Measurements from ENCODE around the gene MAPK10.

DNA sequence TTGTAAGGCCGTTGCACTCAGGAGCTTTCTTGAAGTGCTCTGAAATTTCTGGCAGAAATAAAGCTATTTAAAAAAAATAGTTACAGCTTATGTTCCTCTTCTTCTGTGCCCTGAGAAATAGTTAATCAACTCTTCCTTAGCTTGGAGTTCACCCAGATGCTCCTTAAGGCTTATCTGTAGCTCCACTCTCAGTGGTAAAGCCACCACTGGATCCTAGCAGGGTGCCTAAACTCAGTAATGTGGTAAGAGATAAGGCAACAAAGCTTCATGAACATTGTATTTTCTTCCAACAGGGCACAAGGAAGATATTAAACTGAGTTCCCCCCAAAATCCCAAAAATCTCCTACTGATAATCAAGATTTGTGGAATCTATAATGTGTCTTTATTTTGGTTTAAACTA, 299.5 kb downstream of the MAPK10 start:
- TF ChIP-seq, protein P1, sequence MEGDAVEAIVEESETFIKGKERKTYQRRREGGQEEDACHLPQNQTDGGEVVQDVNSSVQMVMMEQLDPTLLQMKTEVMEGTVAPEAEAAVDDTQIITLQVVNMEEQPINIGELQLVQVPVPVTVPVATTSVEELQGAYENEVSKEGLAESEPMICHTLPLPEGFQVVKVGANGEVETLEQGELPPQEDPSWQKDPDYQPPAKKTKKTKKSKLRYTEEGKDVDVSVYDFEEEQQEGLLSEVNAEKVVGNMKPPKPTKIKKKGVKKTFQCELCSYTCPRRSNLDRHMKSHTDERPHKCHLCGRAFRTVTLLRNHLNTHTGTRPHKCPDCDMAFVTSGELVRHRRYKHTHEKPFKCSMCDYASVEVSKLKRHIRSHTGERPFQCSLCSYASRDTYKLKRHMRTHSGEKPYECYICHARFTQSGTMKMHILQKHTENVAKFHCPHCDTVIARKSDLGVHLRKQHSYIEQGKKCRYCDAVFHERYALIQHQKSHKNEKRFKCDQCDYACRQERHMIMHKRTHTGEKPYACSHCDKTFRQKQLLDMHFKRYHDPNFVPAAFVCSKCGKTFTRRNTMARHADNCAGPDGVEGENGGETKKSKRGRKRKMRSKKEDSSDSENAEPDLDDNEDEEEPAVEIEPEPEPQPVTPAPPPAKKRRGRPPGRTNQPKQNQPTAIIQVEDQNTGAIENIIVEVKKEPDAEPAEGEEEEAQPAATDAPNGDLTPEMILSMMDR (IDR thresholded peaks at IDR 0.05), result no peak
- TF ChIP-seq ZFX (IDR thresholded peaks at IDR 0.05; ENCODE audit: borderline replicate concordance), result no peak

Measured in 22Rv1 (cell line).